Fibroblast of skin of abdomen (primary cell): ENCODE results near the gene COL24A1.
"Not testable (repeated sequence)": the region's sequence is repeated elsewhere in the genome, so short reads cannot be mapped to it uniquely, and the experiment has no call there.

Source experiments
- DNase-seq: peaks from one replicate; pipeline ENCODE4 v3.0.0-alpha.2; 2013

COL24A1 gene

DNA sequence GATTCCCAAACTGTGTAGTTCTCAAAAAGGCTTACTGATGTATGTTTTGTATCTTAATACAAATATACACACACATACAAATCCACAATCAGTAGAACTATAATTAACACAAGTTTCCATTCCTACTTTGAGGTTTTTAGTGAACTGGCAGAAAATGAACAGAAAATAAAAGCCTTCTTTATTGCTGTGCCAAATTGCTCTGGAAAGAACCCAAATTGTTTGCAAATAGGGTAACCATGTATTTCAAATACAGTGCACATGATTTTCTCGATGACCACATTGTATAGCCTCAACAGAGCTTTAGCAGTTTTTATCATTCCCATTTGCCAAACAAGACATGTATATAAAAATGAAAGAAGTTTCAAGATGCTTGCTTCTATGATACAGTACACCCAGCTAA is 173.3 kb downstream of the COL24A1 start:
- DNase-seq, result no peak

DNA sequence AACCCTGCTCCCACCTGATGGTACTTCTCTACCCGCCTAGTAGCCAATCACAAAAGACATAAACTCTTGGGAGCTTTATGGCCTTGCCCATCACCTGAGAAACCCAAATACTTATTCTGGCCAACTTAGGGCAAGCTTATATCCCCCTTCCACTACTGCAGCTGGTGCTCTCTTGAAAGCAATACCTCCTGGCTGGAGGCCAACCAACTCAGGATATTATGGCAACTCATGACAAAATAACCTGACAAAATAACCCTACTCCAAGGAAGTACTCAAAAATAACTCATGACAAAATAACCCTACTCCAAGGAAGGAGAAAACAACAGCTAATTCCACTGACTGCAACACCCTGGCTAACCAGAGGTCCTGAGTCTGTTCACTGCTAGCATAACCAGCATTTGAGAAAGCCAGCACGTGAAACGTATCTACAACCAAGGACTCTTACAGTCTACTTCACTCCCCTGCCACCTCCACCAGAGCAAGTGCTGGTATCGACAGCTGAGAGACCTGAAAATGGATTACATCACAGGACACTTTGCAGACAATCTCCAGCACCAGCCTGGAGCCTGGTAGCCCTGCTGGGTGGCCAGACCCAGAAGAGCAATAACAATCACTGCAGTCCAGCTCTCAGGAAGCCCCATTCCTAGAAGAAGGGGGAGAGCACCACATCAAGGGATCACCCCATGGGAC is 179.9 kb downstream of the COL24A1 start:
- DNase-seq, result no peak

DNA sequence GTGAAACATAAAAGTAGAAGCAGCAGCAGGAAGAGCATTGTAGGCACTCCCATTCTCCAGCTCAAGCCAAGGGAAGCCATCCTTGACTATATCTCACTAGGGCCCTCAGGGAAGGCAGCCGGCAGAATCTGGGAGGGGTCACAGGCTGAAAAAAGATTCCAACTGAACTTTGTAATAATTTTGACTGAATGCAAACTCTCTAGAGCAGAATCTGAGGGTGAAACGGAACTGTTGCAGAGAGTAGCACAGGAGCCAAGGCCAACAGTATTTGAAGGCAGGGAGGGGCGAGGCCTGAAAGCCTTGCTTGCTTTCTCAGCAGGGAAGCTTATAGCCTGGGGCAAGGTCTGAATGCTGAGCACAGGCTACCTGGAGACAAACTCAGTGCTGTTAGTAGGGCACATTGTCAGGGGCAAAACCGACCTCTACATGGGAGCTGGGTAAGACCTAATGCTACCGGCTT is 180.6 kb downstream of the COL24A1 start:
- DNase-seq, result no peak

DNA sequence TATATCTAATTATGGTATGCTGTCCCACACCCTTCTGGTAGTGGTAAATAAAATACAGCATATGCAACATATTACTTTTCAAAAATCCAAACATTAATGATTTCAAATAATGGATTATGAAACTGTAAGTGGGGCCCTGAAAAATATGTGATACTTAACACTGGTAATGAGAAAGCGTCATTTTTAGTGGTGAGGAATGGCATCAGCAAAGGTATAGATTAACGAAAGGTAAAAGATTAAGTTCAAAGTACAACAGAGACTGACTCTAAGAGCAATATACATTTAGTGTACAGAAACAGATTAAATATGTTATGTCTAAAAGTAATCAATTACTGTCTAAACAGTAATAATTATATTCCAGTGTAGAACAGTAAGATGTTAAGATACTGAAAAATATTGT is 194.1 kb downstream of the COL24A1 start:
- DNase-seq, result no peak

GRCh38 chr1:85957760-85958159 is 198.8 kb downstream of the COL24A1 start:
- DNase-seq, result no peak

DNA sequence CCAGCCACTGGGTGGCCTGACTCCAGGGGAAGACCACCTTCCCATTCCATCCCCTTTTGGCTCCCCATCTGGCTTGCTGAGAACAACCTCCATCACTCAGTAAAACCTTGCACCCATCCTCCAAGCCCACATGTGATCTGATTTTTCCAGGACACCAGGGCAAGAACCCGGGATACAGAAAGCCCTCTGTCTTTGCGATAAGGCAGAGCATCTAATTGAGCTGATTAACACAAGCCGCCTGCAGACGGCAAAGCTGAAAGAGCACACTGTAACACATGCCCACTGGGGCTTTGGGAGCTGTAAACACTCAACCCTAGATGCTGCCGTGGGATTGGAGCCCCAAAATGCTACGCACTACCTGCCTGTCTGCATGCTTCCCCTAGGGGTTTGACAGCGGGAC is 201.4 kb downstream of the COL24A1 start:
- DNase-seq, result not testable (repeated sequence)

DNA sequence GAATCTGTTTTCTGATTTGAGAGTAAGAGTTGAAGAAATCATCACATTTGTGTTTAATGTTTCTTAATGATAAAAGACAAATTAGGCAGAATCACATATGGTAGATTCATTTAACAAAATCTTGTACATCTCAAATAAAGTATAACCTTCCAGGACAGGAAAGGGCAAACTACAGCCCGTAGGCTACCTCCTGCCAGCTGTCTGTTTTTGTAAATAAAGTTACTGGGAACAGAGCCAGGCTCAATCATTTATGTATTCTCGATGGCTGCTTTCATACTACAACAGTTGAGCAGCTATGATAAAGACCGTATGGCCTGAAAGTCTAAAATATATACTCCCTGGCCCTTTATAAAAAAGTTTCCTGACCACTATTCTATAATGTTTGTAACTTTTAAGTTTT is 204.1 kb downstream of the COL24A1 start:
- DNase-seq, result no peak

DNA sequence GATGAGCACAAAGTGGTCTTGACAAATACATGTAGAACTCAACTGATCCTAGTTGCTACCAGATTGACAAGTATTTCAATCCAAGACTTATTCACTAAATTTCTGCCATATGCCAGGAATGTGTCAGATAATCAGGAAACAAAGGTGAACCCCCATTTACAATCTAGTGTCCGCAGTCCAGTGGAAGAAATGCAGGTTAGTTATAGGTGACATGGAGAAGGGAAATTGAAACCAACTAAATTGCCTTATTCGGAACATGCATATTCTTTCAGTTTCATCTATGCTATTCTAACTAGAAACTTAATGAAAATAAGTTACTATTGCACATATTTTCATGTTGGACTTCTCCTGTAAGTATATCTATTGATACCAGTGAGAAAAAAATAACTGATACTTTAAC is 209.4 kb downstream of the COL24A1 start:
- no peak for DNase-seq

DNA sequence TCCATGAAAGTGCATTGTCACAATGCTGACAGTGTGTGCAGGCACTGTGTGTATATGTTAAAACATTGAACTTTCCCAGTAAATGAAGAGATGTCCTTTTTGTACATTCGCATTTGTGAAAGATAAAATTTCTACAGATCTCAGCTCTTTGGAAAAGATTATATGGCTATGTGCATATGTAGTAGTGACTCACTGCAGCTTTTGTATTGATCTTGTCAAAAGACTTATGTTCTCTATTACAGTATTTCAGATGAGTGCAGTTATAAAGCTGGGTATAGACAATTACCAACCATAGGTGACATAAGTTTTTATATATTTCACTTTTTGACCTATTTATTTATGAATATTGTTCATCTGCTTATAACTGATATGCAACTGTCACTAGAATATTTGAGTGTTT is 212.6 kb downstream of the COL24A1 start:
- DNase-seq, result no peak

DNA sequence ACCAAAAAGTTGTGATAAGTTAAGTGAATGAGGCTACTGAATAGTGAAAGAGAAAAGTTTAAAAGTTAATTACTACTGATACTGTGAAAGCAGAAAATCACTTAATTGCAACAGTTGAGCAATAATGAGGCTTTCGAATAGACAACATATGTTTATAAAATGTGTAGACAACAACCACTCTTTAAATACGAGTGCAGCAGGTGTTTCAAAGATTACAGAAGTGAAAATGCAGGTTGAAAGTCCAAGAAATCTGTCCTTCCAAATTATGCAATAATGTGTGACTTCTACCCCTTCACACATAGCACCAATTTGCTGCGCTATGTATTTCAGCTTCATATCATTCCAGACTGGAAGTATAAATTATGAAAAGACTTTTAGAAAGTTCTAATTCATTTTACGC is 213.0 kb downstream of the COL24A1 start:
- no peak for DNase-seq

GRCh38 chr1:85940656-85941306 is 215.8 kb downstream of the COL24A1 start:
- DNase-seq, result peak; percentile 78

DNA sequence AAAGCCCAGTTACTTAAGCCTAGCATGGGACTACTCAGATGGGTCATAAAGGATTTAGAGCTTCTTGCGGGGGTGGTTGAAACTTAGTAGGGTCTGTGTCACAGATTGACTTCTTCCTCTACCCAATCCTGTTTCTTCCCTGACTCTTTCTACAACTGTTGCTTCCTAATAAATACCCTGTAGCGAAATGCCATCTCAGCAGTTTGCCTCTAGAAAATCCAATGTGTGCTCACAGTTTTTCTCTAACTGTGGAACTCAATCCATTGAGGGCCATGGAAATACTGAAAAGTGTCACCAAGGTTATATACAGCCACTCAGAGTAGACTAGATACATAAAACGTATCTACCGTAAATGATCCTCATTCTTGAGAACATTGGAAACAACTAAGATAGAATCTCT is 217.7 kb downstream of the COL24A1 start:
- DNase-seq, result no peak

GRCh38 chr1:85936470-85936869 is 220.1 kb downstream of the COL24A1 start:
- no peak for DNase-seq

DNA sequence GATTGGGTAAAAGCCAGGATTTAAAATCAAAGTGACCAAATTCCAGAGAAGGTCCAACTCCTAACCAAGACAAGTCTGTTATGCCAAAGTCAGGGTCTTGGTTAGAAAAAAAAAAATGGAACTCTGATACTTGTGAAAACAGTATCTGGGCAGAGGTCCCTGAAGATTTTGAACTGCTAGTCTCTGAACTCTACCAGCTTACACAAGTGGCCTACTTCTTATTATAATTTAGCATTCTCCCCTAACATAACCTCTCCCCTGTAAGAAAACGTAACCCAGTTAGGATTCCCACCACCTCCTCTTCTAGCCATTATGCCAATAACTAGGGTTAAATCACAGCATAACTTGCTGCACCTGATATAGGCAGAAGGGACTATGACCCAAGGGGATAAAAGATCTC is 220.5 kb downstream of the COL24A1 start:
- DNase-seq, result no peak

DNA sequence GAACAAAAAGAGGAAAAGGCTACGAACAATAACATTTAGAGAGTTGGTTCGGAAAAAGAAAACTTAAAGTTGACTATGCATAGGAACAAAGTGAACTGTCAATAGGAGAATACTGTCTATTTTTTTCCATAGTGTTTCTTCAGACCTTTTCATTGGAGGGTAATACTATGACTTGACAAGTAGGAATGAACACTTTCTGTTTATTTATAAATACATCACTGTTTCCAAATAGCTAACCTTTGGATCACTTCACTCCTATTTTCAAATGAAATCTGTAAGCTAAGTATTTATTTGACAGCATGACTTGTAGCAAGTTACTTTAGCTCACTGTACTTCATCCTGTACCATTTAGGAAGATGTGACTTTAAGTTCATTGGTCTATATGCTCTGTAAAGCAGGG is 221.3 kb downstream of the COL24A1 start:
- DNase-seq, result no peak

DNA sequence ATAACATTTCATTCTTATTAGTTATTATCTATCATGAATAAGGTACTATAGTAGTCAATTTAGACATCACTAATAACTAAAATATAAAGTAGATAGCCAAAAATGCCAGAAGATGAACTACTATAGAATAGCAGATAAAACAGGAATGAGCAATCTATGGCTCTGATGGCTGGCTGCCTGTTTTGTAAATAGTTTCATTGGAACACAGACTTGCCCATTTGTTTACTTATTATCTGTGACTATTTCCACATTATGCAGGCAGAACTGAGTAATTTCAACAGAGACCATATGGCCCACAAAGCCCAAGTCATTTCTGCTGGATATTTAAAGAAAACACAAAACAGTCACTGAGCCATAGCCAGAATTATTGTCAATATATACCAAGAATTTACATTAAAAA is 222.1 kb downstream of the COL24A1 start:
- DNase-seq, result no peak

- DNase-seq, result peak; percentile 22
Observed at GRCh38 chr1:85933961-85934360, 222.6 kb downstream of the COL24A1 start.

- DNase-seq, result no peak
Observed at GRCh38 chr1:85911742-85912141, 244.8 kb downstream of the COL24A1 start.

- no peak for DNase-seq
Observed at GRCh38 chr1:85900921-85901320, 255.7 kb downstream of the COL24A1 start.

DNA sequence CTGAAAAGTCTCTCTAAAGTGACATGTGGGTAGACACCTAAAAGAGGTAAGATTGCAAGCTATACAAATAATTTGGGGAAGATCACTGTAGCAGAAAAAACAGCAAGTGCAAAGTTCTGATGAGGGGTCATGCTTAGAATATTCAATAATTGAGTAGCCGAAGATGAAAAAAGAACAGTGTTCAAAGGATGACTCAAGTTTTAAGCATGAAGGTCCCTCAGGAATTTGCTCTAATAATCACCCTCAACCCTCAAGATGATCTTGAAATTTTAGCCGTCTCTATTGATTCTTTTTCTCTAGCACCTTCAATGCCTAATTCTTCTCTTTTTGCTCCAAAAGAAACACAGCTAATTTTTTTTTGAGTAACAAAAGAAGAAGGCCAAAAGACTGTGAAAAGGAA is 257.7 kb downstream of the COL24A1 start:
- DNase-seq, result peak; percentile 21

- DNase-seq, result peak; percentile 48
Observed at GRCh38 chr1:85894651-85895050, 261.9 kb downstream of the COL24A1 start.

GRCh38 chr1:85892366-85892765 is 264.2 kb downstream of the COL24A1 start:
- no peak for DNase-seq

- no peak for DNase-seq
Observed at GRCh38 chr1:85889870-85890269, 266.7 kb downstream of the COL24A1 start.

GRCh38 chr1:85888921-85889320 is 267.7 kb downstream of the COL24A1 start:
- DNase-seq, result no peak
